NCI-H2227 treated with DMSO at 0.1 percent for 48 hours (cell line): ENCODE measurements around the gene FGR.
"Not testable (repeated sequence)": the region's sequence is repeated elsewhere in the genome, so short reads cannot be mapped to it uniquely, and the experiment has no call there.

Experiments used
- DNase-seq: peaks from one replicate; lab custom pipeline; 2025; lab: John Stamatoyannopoulos, UW

The FGR gene

GRCh38 chr1:27659497-27660299 lies 24.7 kb upstream of the FGR start:
- DNase-seq, result peak; percentile 84

- DNase-seq, result no peak
These were observed 24.0 kb upstream of the FGR start for GRCh38 chr1:27658951-27659496.

GRCh38 chr1:27656157-27656893 lies 21.3 kb upstream of the FGR start:
- no peak for DNase-seq

- no peak for DNase-seq
These were observed 20.4 kb upstream of the FGR start for GRCh38 chr1:27655151-27655937.

- DNase-seq, result no peak
These were observed 17.3 kb upstream of the FGR start for GRCh38 chr1:27652111-27652864.

- no peak for DNase-seq
These were observed 15.7 kb upstream of the FGR start for GRCh38 chr1:27650539-27651175.

- DNase-seq, result no peak
These were observed 15.2 kb upstream of the FGR start for GRCh38 chr1:27650171-27650538.

- no peak for DNase-seq
These were observed 14.3 kb upstream of the FGR start for GRCh38 chr1:27649306-27649635.

- DNase-seq, result no peak
These were observed 13.8 kb upstream of the FGR start for GRCh38 chr1:27648602-27649305.

GRCh38 chr1:27647328-27647727 lies 12.3 kb upstream of the FGR start:
- no peak for DNase-seq

- DNase-seq, result no peak
These were observed 11.7 kb upstream of the FGR start for GRCh38 chr1:27646676-27647075.

GRCh38 chr1:27645071-27645415 lies 10.1 kb upstream of the FGR start:
- no peak for DNase-seq

- no peak for DNase-seq
These were observed 9.5 kb upstream of the FGR start for GRCh38 chr1:27644369-27645070.

- no peak for DNase-seq
These were observed 8.8 kb upstream of the FGR start for GRCh38 chr1:27643600-27644368.

- DNase-seq, result not testable (repeated sequence)
These were observed 5.5 kb upstream of the FGR start for GRCh38 chr1:27640514-27640913.

- DNase-seq, result no peak
These were observed 3.8 kb upstream of the FGR start for GRCh38 chr1:27638805-27639204.

GRCh38 chr1:27638047-27638734 lies 3.2 kb upstream of the FGR start:
- DNase-seq, result no peak

GRCh38 chr1:27635396-27636142 lies 584 bp upstream of the FGR start:
- no peak for DNase-seq
